NOMO-1 (cell line): ENCODE results near the gene ST3GAL2.
"Not testable (repeated sequence)": the region's sequence is repeated elsewhere in the genome, so short reads cannot be mapped to it uniquely, and the experiment has no call there.

Experiments
- DNase-seq, 2 experiments: peaks; one replicate each; lab custom pipeline; 2025; ENCODE audit not compliant: unreplicated experiment in 2 of 2; lab: John Stamatoyannopoulos, UW

The ST3GAL2 gene

DNA sequence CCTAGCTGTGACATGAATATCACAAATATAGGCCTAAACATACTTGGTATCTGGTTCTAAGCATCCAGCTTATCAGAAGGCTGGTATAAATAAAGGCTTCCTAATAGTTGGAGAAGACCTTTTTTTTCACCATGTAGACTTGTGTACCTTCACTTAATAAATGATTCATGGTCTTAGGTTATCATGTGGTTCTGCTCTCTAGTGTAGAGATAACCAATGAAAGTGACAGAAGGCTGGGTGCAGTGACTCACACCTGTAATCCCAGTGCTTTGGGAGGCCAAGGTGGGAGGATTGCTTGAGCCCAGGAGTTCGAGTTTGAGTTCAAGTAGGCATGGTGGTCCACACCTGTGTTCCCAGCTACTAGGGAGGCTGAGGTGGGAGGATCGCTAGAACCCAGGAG is 89.1 kb downstream of the ST3GAL2 start:
- DNase-seq: no peak

GRCh38 chr16:70348991-70349390 is 89.9 kb downstream of the ST3GAL2 start:
- DNase-seq: no peak

- no peak for DNase-seq
Measured at GRCh38 chr16:70345840-70346239, 93.1 kb downstream of the ST3GAL2 start.

GRCh38 chr16:70342016-70342415 is 96.9 kb downstream of the ST3GAL2 start:
- DNase-seq: no peak

DNA sequence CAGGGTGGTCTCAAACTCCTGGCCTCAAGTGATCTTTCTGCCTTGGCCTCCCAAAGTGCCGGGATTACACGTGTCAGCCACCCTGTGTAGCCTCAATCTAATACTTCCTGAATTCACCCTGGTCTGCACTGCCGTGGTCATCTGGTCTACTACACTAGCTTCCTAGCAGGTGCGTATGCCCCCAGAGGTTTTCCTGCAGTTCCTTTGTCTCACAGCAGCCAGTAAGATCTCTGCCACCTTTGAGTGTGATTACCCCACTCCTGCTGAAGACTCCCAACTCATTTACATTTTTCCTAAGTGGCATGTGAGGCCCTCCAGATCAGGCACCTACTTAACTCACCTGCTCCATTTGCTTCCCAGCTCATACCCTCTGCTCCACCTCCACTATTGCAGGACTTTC is 97.3 kb downstream of the ST3GAL2 start:
- DNase-seq: no peak

GRCh38 chr16:70337814-70338213 is 101.1 kb downstream of the ST3GAL2 start:
- DNase-seq: no peak

DNA sequence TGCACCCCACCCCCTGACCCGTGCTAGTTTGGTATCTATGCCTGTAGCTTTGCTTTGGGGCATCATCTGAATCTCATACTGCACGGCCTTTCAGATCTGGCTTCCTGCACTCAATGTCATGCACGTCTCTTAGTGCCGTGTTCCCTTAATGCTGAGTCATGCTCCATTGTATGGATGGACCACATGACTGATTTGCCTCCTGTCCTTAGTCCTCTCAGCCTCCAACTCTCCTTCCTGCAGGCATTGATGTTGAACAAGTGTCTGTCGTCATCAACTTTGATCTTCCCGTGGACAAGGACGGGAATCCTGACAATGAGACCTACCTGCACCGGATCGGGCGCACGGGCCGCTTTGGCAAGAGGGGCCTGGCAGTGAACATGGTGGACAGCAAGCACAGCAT is 106.2 kb downstream of the ST3GAL2 start:
- DNase-seq: not testable (repeated sequence)

DNA sequence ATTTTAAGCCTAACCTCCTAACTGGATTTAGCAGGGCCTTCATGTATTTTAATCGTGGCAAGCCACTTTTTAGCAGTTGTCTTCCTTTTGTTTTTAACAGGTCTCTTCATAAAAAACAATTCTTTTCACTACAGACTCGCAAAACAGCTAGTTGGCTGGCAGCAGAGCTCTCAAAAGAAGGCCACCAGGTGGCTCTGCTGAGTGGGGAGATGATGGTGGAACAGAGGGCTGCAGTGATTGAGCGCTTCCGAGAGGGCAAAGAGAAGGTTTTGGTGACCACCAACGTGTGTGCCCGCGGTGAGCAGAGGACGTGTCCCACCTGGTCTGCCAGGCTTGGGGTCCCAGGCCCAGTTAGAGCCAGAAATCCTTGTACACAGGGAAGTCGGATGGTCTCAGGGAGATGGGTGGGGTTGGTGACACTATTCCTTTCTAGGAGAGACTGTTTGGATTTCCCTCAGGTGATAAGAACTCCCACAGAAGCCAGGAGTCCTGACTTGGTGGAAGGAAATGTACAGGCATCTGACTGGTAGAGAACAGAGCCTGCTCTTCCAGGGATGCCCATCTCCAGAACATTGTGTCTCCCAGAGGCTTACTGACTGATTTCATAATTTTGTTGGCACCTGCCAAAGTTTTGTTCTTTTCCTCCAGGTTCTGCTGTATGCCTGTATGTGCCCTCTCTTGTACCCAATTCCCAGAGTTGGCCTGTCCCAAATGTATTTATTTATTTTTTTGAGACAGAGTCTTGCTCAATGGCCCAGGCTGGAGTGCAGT is 107.1 kb downstream of the ST3GAL2 start:
- DNase-seq: no peak

DNA sequence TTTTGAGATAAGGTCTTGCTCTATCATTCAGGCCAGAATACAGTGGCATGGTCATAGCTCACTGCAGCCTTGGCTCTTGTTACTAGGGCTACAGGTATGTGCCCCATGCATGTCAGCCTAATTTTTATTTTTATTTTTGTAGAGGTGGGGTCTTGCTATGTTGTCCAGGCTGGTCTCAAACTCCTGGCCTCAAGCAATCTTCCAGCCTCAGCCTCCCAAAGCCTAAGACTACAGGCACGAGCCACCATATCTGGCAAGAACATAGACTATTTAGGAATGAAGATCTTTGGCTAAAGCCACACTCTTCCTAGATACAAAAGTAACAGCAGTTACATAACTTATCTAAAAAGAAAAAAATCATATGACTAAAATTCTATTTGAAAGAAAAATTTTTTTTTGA is 107.8 kb downstream of the ST3GAL2 start:
- no peak for DNase-seq
